ENCODE data around the gene SERPINA9.

Gene SERPINA9

DNA sequence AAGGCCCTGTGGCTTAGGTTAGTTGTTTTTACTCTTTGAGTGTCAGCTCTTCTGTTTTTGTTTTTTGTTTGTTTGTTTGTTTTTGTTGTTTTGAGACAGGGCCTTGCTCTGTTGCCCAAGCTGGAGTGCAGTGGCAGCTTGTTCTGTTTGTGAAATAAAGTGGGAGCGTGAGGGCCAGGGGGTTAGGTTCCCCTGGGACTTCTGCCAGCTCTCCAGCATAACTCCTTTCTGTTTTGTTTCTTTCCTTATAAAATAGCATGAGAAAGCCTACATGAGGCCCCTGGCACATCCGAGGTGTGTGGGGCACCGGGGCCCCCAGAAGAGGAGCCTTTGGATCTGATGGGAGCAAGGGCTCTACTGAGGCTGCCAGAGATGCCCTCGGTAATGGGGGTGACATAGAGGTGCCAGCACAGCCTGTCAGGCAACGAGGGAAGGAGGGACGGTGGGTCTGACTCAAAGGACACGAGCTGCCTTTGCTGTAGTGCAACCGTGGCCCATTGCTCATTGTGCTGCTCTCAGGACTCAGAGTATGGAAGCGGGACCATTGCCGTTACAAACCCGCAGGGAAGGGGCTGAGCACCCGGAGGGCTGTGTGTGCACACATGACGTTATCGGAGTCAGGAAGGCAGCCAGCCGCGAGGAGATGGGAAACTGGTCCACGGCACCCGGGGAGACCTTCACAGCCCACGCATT is 14.3 kb downstream of the SERPINA9 start:
- Histone ChIP-seq H3K4me1 (ENCODE audit: control insufficient read depth, insufficient read depth, low read length) (no peaks in the 10 kb centered on the region), H3K4me3 (ENCODE audit: low read depth, low read length) (no peak overlapping the region), H3K36me3 (ENCODE audit: control insufficient read depth in 2 of 2, insufficient read depth in 1 of 2, low read length in 2 of 2) (no peaks in the 10 kb centered on the region), H3K27ac (ENCODE audit: extremely low read depth, low read depth, low read length) (no peak overlapping the region), H3K9me3 (ENCODE audit: control insufficient read depth, insufficient read depth, low read depth, low read length) (no peaks in the 10 kb centered on the region)
- POLR2A ChIA-PET = no interaction called here
- CTCF ChIA-PET = interaction anchor here (0.6 to 1.0 kb wide), 3 partner anchors 25 to 227 kb away, joined by 3 read pairs; no protein-coding TSS in a partner anchor
- TF ChIP-seq ZNF776 (tag by site-specific recombination; IDR thresholded peaks at IDR 0.05; ENCODE audit: borderline replicate concordance) (no peak), GLI2 (tag by site-specific recombination; IDR thresholded peaks at IDR 0.05; ENCODE audit: borderline replicate concordance, low read depth) (no peak)
- TF ChIP-seq, protein P1, sequence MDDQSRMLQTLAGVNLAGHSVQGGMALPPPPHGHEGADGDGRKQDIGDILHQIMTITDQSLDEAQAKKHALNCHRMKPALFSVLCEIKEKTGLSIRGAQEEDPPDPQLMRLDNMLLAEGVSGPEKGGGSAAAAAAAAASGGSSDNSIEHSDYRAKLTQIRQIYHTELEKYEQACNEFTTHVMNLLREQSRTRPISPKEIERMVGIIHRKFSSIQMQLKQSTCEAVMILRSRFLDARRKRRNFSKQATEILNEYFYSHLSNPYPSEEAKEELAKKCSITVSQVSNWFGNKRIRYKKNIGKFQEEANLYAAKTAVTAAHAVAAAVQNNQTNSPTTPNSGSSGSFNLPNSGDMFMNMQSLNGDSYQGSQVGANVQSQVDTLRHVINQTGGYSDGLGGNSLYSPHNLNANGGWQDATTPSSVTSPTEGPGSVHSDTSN (CRISPR knock-in tag; IDR thresholded peaks at IDR 0.05) = no peak

DNA sequence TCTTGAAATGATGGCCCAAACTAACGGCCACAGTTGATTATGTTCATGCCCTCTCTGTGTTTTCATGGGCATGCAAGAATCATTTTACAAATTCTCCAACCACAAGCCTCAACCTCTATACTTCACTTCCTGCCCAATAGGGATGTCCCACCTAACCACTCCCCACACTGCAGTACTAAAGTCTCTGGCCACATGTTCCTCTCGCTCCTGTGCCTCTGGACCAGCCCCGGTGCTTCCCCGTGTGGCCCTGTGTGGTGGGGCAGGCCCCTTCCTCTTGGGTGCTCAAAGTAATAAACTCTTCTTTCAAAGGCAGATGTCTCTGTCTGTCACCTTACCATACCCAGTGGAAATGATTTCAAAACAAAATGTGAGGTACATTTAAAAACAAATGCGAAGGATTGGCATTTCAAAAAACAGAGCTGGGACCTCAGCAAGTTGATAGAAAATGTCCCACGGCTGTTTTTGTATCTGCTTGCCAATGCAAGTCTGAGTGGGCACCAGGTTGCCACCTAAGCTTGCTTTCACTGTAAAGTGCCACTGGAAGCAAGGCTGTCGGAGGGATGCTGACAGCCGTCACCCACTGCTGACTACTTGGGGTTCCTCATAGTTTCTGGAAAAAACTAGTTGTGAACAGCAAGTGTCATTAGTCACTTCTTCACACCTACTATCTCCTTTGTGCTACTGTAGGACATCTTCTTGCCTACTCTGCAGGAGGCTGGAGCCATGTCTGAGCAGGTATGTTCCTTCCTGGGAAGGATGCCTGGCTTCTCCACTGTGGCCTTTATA is 15.2 kb downstream of the SERPINA9 start:
- TF ChIP-seq IKZF3 (tag by site-specific recombination; IDR thresholded peaks at IDR 0.05) (no peak), OSR2 (tag by site-specific recombination; IDR thresholded peaks at IDR 0.05) (no peak)
- H3K4me1 ChIP-seq (ENCODE audit: control insufficient read depth, insufficient read depth, low read length) = no peaks in the 10 kb centered on the region
- CTCF ChIA-PET = interaction anchor here (0.6 to 1.0 kb wide), 2 partner anchors 26 to 37 kb away, joined by 3 read pairs; no protein-coding TSS in a partner anchor
- no peak overlapping the region for H3K27ac ChIP-seq (ENCODE audit: extremely low read depth, low read depth, low read length)
- no peaks in the 10 kb centered on the region for H3K9me3 ChIP-seq (ENCODE audit: control insufficient read depth, insufficient read depth, low read depth, low read length)
- H3K36me3 ChIP-seq (ENCODE audit: control insufficient read depth in 2 of 2, insufficient read depth in 1 of 2, low read length in 2 of 2) = no peaks in the 10 kb centered on the region
- H3K4me3 ChIP-seq (ENCODE audit: low read depth, low read length) = no peak overlapping the region
- POLR2A ChIA-PET = no interaction called here

DNA sequence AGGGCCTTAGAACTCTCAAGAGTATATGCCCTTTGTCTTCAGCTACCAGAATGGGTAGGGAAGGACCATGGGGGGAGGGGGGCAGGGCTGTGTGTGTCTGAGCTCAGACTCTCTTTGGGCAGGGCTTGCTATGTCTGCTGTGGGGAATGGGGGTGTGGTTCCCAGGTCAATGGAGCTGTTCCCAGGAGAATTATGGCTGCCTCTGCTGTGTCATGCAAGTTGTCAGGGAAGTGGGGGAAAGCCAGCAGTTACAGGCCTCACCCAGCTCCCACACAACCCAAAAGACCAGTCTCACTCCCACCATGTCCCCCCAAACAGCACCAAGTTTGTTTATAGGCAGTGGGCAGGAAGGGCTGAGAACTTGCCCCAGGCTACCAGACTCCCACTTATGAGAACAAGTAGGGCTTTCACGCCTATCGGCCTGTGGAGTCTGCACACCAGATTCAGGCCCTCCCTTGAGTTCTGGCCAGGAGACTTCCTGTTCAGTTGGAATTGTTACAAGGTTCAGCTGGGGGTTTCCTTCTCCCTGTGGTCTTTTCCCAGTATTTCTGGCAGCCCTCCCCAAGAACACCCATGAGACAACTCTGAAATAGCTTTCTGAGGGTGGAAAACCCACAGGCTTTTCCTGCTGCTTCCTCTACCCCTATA is 17.3 kb downstream of the SERPINA9 start:
- no peak overlapping the region for H3K27ac ChIP-seq (ENCODE audit: extremely low read depth, low read depth, low read length)
- TF ChIP-seq EGR2 (tag by site-specific recombination; IDR thresholded peaks at IDR 0.05; ENCODE audit: low read depth) (peak; percentile 70), ZFHX2 (tag by site-specific recombination; conservative IDR thresholded peaks at IDR 0.05) (peak; percentile 37), ZNF211 (tag by site-specific recombination; IDR thresholded peaks at IDR 0.05; ENCODE audit: low read depth) (no peak)
- H3K9me3 ChIP-seq (ENCODE audit: control insufficient read depth, insufficient read depth, low read depth, low read length) = no peaks in the 10 kb centered on the region
- H3K36me3 ChIP-seq (ENCODE audit: control insufficient read depth in 2 of 2, insufficient read depth in 1 of 2, low read length in 2 of 2) = no peaks in the 10 kb centered on the region
- no peaks in the 10 kb centered on the region for H3K4me1 ChIP-seq (ENCODE audit: control insufficient read depth, insufficient read depth, low read length)
- ChIA-PET POLR2A (no interaction called here), CTCF (no interaction called here)
- no peak overlapping the region for H3K4me3 ChIP-seq (ENCODE audit: low read depth, low read length)

DNA sequence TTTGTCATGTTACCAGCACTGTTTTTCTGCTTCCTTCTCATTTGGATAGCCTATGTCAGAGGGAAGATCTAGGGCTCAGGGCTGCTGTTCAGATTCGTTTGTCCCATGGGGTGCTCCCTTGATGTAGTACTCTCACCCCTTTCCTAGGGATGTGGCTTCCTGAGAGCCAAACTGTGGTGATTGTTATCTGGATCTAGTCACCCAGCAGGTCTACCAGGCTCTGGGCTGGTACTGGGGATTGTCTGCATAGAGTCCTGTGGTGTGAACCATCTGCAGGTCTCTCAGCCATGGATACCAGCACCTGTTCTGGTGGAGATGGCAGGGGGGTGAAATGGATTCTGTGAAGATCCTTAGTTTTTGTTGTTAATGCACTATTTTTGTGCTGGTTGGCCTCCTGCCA is 17.9 kb downstream of the SERPINA9 start:
- H3K4me3 ChIP-seq (ENCODE audit: low read depth, low read length) = no peak overlapping the region
- POLR2A ChIA-PET = no interaction called here
- no peaks in the 10 kb centered on the region for H3K36me3 ChIP-seq (ENCODE audit: control insufficient read depth in 2 of 2, insufficient read depth in 1 of 2, low read length in 2 of 2)
- no peak overlapping the region for H3K27ac ChIP-seq (ENCODE audit: extremely low read depth, low read depth, low read length)
- H3K4me1 ChIP-seq (ENCODE audit: control insufficient read depth, insufficient read depth, low read length) = no peaks in the 10 kb centered on the region
- CTCF ChIA-PET = interaction anchor here (0.6 kb wide), 1 partner anchor 180 kb away, joined by 3 read pairs; no protein-coding TSS in a partner anchor
- H3K9me3 ChIP-seq (ENCODE audit: control insufficient read depth, insufficient read depth, low read depth, low read length) = no peaks in the 10 kb centered on the region
- TF ChIP-seq ZNF830 (tag by site-specific recombination; IDR thresholded peaks at IDR 0.05; ENCODE audit: low read depth) (no peak), ZBTB8A (tag by site-specific recombination; IDR thresholded peaks at IDR 0.05) (no peak), RBAK (tag by site-specific recombination; IDR thresholded peaks at IDR 0.05) (no peak), SETDB1 (IDR thresholded peaks at IDR 0.05; ENCODE audit: insufficient read length, low read length) (no peak), GLI2 (tag by site-specific recombination; IDR thresholded peaks at IDR 0.05; ENCODE audit: borderline replicate concordance, low read depth) (no peak), ZNF174 (tag by site-specific recombination; IDR thresholded peaks at IDR 0.05) (no peak), GLIS2 (tag by site-specific recombination; IDR thresholded peaks at IDR 0.05) (no peak), ZNF302 (tag by site-specific recombination; IDR thresholded peaks at IDR 0.05; ENCODE audit: low read depth) (no peak)
- TF ChIP-seq, protein P2, sequence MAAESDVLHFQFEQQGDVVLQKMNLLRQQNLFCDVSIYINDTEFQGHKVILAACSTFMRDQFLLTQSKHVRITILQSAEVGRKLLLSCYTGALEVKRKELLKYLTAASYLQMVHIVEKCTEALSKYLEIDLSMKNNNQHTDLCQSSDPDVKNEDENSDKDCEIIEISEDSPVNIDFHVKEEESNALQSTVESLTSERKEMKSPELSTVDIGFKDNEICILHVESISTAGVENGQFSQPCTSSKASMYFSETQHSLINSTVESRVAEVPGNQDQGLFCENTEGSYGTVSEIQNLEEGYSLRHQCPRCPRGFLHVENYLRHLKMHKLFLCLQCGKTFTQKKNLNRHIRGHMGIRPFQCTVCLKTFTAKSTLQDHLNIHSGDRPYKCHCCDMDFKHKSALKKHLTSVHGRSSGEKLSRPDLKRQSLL (tag by site-specific recombination; IDR thresholded peaks at IDR 0.05) = no peak
- TF ChIP-seq, protein P3, sequence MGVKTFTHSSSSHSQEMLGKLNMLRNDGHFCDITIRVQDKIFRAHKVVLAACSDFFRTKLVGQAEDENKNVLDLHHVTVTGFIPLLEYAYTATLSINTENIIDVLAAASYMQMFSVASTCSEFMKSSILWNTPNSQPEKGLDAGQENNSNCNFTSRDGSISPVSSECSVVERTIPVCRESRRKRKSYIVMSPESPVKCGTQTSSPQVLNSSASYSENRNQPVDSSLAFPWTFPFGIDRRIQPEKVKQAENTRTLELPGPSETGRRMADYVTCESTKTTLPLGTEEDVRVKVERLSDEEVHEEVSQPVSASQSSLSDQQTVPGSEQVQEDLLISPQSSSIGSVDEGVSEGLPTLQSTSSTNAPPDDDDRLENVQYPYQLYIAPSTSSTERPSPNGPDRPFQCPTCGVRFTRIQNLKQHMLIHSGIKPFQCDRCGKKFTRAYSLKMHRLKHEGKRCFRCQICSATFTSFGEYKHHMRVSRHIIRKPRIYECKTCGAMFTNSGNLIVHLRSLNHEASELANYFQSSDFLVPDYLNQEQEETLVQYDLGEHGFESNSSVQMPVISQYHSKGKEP (tag by site-specific recombination; IDR thresholded peaks at IDR 0.05) = no peak
